Suppressor macrophage treated with lipopolysaccharide for 4 hours (primary cell): ENCODE data around the gene MYL10.
A peak's percentile ranks its signal among the peaks of the same experiment; 100 is the strongest.

Source experiments
- DNase-seq: peaks from one replicate; pipeline ENCODE4 v3.0.0-alpha.2; 2020

The MYL10 gene

GRCh38 chr7:101629171-101629570 lies at the start of gene MYL10:
TSS of gene MYL10 (minus strand) at chr7:101629296. CDS start at chr7:101629118, 178 bp downstream.
- no peak for DNase-seq

DNA sequence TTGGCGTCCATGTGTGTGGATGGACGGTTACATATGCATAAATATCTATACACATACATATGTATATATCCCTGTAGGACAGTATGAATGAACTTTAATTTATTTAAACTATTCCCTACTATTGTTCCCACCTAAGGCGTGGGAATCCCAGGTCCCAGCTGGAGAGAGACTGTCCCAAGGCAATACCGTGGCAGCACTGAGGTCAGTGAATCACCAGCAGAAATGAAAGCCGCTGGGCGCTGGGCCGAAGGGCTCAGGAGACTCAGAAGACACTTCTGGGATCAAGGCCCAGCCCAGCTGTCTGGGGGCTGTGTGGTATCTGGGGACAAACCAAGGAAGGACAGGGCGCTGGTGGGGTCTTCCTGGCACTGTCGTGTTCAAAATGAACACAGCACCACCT lies 49.6 kb upstream of the MYL10 start:
- DNase-seq = no peak

DNA sequence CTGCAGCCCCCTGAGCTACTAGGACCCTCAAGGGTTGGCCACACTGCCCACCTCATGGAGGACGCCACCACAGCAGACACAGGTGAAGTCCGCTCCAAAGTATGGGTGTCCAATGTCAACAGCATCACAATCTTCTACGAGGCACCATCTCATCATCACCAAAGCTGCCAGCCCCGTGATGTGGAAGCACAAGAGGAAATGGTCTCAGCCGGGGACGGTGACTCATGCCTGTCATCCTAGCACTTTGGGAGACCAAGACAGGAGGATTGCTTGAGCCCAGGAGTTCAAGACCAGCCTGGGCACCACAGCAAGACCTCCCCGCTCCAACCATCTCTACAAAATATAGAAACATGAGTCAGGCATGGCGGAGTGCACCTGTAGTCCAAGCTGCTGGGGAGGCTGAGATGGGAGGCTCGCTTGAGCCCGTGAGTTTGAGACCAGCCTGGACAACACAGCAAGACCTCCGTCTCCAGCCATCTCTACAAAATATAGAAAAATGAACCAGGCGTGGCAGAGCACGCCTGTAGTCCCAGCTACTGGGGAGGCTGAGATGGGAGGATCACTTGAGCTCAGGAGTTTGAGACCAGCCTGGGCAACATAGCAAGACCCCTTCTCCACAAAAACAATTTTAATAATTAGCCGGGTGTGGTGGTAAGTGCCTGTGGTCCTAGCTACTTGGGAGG lies 48.8 kb upstream of the MYL10 start:
- peak; percentile 61 for DNase-seq

GRCh38 chr7:101677391-101677790 lies 48.3 kb upstream of the MYL10 start:
- no peak for DNase-seq

- no peak for DNase-seq
These were observed 47.9 kb upstream of the MYL10 start for GRCh38 chr7:101676956-101677355.

DNA sequence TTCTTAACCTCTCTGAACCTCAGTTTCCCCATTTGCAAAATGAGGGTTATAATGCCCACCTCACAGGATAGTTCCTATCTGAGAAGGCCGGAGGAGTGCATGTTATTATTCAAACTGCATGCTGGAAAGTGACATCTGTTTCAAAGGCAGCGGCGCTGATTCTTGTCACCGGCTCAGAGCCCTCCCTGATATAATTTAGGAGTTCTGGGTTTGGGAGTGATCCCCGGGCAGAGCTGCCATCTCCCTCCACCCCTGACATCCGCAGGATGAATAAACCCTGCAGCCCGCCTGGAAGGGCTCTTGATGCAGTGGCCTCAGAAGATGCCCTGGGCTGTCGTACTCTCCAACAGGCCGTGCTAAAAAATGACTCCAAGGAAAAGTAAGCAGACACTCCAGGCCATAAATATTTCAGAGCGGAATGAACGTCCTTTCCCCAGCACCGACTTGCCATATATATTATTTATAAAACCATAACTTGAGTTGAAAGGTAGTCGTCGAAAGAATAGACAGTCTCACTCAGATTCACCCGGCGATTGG lies 47.0 kb upstream of the MYL10 start:
- DNase-seq = no peak

DNA sequence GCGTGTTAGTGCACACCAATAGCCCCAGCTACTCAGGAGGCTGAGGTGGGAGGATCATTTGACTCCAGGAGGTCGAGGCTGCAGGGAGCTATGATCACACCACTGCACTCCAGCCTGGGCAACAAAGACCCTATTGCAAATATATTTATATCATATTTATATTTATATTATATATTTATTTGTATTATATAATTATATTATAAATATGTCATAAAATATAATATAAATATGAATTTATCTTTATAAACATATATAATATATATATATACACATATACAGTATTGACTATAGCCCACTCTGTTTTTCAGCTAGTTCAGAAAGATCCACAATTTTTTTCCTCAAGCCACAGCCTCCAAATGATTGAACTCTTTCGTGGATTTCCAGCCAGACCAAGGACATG lies 45.3 kb upstream of the MYL10 start:
- DNase-seq = no peak

DNA sequence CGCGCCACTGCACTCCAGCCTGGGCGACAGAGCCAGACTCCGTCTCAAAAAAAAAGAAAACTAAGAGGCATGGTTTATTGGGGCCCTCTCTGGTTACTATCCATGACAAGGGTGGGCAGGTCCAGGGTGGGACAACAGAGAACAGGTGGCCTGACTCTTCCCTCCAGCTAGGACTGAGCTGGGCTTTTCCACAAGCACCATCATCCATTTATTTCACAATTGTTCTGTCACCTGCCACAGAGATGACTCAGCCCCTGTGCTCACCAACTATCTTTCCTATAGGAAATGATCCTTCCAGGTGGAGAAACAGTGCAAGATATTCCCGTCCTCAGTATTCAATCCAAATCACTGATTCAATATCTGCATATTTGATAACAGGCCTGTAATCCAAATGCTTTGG lies 44.9 kb upstream of the MYL10 start:
- no peak for DNase-seq

DNA sequence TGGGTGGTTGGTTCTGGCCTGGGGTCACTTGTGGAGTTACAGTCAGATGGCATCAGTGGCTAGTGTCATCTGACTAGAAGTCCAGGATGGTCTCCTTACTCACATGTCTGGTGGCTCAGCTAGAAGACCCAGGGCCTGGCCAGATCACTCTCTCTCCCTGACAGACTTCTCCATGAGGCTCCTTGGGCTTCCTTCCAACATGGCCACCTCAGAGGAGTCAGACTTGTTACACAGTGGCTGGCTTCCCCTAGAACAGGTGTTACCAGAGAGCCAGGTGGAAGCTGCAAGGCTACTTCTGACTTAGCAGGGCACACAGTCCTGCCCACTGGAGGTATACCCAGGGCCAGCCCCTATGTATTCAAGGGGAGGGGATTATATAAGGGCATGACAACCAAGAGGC lies 44.2 kb upstream of the MYL10 start:
- DNase-seq = no peak

- no peak for DNase-seq
These were observed 42.6 kb upstream of the MYL10 start for GRCh38 chr7:101671371-101672356.

DNA sequence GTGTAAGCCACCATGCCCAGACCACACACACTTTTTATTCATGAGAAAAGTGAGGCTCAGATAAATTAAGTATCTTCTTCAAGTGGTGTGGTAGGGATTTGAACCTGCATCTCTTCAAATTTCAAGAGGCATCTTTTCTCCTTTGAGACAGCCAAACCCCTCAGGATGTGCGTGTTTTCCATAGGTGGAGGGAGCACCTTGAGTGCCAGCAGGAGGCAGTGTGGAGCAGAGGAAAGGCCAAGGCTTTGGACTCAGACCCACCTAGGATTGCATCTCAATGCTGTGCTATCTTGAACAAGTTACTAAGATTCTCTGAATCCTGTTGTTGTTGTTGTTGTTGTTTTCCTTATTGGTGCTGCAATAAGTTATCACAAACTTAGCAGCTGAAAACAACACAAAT lies 40.2 kb upstream of the MYL10 start:
- peak; percentile 21 for DNase-seq

- no peak for DNase-seq
These were observed 39.6 kb upstream of the MYL10 start for GRCh38 chr7:101668726-101669125.

DNA sequence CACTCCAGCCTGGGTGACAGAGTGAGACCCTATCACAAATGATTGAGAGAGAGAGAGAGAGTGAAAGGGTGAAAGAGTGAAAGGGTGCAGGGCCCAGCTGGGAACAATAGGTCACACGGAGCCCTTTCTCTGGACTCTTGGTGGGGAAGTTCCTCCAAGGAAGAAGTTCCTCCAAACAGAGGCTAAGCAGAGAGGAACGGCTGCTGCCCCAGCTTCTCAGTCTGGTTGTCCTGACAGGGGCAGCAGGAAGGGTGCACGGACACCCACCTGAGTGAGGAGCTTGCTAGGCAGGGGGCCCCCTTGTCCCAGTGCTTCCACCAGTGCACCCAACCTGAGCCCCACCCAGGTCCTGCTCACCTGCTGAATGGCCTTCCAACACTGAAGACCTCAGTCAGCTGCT lies 38.8 kb upstream of the MYL10 start:
- DNase-seq = no peak

GRCh38 chr7:101667399-101667798 lies 38.3 kb upstream of the MYL10 start:
- no peak for DNase-seq

- no peak for DNase-seq
These were observed 37.6 kb upstream of the MYL10 start for GRCh38 chr7:101666741-101667140.

DNA sequence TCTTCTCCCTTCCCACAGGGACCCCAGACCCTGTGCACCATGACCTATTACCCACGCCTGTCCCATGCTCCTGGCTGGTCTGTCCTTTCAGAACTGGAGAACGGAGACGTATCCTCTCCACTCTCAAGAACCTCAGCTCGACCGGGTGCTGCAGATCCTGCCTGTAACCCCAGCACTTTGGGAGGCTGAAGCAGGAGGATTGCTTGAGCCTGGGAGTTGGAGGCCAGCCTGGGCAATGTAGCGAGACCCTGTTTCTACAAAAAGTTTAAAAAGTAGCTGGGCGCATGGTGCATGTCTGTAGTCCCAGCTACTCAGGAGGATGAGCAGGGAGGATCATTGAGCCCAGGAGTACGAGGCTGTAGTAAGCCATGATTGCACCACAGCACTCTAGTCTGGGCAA lies 37.2 kb upstream of the MYL10 start:
- DNase-seq = no peak

DNA sequence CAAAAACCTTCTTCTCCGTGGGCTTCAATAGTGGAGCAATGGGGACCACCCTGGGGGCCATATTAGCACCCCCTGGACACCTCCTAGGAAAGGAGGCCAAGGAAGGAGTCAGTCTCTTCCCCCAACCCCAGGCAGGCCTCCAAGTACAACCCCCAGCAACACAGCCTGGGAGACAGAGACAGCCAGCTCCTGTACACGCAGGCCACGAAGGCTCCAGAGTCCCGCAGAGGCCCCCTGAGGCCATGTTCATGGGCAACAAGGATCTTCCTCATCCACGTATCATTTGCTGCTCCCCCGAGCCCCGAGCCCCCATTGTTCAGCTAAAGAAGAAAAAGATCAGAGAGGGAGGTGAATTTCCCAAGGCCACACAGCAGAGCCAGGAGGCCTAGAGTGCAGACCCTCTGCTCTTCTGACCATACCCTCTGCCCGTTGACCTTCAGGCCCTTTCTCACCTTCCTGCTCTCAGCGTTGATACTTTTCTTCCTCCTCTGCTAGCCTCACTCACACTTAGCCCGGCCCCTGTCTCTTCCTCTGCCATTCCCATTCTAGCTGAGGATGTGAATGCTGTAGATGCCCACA lies 35.9 kb upstream of the MYL10 start:
- no peak for DNase-seq

DNA sequence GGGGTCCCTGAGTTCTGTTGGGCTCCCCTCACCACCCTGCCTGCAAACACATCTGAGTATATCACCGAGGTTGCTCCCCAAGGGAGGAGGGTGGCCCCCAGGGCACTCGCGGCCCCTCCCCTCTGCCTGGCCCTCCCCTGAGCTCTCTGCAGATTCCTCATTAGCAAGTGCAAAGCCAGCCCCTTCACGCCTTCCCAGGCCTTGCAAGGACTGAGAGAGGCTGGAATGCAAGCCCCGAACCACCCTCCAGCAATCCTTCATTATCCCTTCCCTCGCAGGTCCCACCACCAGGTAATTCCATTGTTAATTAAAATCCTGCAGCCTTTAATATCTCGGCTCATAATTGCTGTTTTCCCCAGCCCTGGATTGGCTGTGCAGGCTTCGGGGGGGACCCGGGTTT lies 35.3 kb upstream of the MYL10 start:
- DNase-seq = no peak

GRCh38 chr7:101663747-101664146 lies 34.7 kb upstream of the MYL10 start:
- DNase-seq = no peak

DNA sequence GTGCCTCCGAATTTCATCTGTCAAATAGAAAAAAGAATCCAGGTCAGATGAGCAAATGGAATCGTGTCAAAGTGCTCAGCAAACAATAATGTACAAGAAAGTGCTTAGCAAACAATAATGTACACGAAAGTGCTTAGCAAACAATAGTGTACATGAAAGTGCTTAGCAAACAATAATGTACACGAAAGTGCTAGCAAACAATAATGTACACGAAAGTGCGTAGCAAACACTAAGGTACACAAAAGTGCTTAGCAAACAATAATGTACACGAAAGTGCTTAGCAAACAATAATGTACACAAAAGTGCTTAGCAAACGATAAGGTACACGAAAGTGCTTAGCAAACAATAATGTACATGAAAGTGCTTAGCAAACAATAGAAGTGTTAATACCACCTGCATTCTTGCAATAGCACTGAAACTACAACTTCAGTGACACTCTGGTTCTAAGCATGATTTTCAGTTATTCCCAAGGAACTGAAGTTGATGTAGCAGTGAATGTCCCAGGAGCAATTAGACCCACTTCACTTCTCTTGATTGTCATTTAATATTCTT lies 33.4 kb upstream of the MYL10 start:
- DNase-seq = no peak

- no peak for DNase-seq
These were observed 30.6 kb upstream of the MYL10 start for GRCh38 chr7:101659706-101660105.

DNA sequence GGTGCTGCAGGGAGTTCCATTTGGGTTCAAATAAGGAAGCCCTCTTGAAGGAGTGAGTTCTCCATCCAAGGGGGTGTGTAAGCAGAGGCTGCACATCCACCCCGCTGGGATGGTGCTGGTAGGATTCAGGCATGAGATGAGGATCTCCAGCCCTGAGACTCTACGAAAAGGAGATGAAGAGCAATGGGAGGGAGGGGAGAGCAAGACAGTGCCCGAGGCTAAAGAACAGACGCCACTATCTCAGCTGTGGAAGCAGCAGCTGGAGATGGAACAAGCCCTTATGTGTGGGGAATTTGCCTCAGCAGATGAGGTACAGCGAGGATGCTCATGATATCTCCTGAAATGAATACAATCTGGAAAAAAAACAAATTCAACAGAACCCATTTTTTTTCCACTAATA lies 28.1 kb upstream of the MYL10 start:
- DNase-seq = no peak

DNA sequence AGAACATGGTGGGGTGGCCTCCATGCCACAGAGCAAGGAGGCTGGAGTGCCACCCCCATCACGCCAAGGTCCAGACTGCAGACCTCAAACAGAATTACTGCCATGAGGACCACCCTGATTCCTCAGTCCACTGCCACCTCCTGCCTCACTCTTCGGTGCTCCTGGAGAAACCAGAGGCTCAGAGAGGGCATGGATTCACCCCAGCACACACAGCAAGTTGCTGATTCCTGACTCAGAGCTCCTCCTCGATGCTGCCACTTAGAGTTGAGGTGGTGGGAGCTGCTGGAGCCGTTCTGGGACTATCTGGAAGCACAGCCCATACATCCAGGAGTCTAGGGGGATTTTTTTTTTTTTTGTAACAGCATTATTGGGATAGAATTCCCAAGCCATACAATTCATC lies 22.0 kb upstream of the MYL10 start:
- DNase-seq = no peak
